Common myeloid progenitor, CD34-positive (primary cell): ENCODE measurements around the gene THEM5.

ENCODE experiments used
- CTCF ChIA-PET: fragments of 350-600 bp; sonication (Branson Sonifier 250); formaldehyde crosslinking; loops from one replicate; lab custom pipeline; 2021; ENCODE audit warnings: antibody characterized with exemption; lab: Charles Lee
- POLR2A ChIA-PET: fragments of 350-600 bp; sonication (Branson Sonifier 250); formaldehyde crosslinking; loops from one replicate; lab custom pipeline; 2021; ENCODE audit warnings: antibody characterized with exemption; lab: Charles Lee
- DNase-seq, 3 donors: peaks; one replicate each; pipeline versions ENCODE4 v3.0.0 to v3.0.0-alpha.2; 2013
- H3K27ac ChIP-seq, 2 experiments: 1 replicate in 1 of 2; 2 replicates in 1 of 2; pipeline ENCODE4 v1.7.0; 2013; ENCODE audit warnings: inconsistent platforms in 2 of 2, low read length in 2 of 2, mild to moderate bottlenecking in 2 of 2, low read depth in 1 of 2, moderate library complexity in 1 of 2; ENCODE audit not compliant: severe bottlenecking in 2 of 2, insufficient read depth in 1 of 2, poor library complexity in 1 of 2
- H3K27me3 ChIP-seq, 5 experiments: replicated peaks in 2 of 5; 1 replicate in 3 of 5; 2 replicates in 2 of 5; pipeline versions ENCODE4 v1.6.1 to v1.7.0; 2013; ENCODE audit warnings: low read length in 4 of 5, mild to moderate bottlenecking in 2 of 5, moderate library complexity in 2 of 5, inconsistent platforms in 1 of 5; ENCODE audit not compliant: insufficient read depth in 5 of 5, control insufficient read depth in 4 of 5
- H3K36me3 ChIP-seq, 4 experiments: 1 replicate in 2 of 4; 2 replicates in 2 of 4; pipeline versions ENCODE4 v1.6.1 to v1.7.0; 2013; ENCODE audit warnings: low read length in 3 of 4, control low read depth in 1 of 4, mild to moderate bottlenecking in 1 of 4; ENCODE audit not compliant: control insufficient read depth in 4 of 4, insufficient read depth in 4 of 4
- H3K4me1 ChIP-seq, 4 experiments: 1 replicate in 3 of 4; 2 replicates in 1 of 4; pipeline versions ENCODE4 v1.6.1 to v1.7.1; 2013; ENCODE audit warnings: low read length in 3 of 4, mild to moderate bottlenecking in 3 of 4, control low read depth in 1 of 4, inconsistent platforms in 1 of 4, moderate library complexity in 1 of 4; ENCODE audit not compliant: control insufficient read depth in 4 of 4, insufficient read depth in 4 of 4; ENCODE audit errors: control extremely low read depth in 1 of 4
- H3K4me3 ChIP-seq, 7 experiments: 1 replicate in 4 of 7; 2 replicates in 3 of 7; pipeline versions ENCODE4 v1.5.1 to v1.7.0; 2013; ENCODE audit warnings: mild to moderate bottlenecking in 7 of 7, low read length in 6 of 7, moderate library complexity in 6 of 7, inconsistent platforms in 2 of 7, low read depth in 2 of 7, control low read depth in 1 of 7; ENCODE audit not compliant: insufficient read depth in 4 of 7, control insufficient read depth in 1 of 7; ENCODE audit errors: extremely low read depth in 1 of 7
- H3K9me3 ChIP-seq, 5 experiments: 1 replicate in 4 of 5; 2 replicates in 1 of 5; pipeline versions ENCODE4 v1.6.1 to v1.7.1; 2013; ENCODE audit warnings: low read length in 4 of 5, mild to moderate bottlenecking in 2 of 5, inconsistent platforms in 1 of 5, low read depth in 1 of 5, moderate library complexity in 1 of 5; ENCODE audit not compliant: control insufficient read depth in 4 of 5, insufficient read depth in 2 of 5; ENCODE audit errors: control extremely low read depth in 1 of 5
- WGBS: methylation state at CpG from one replicate; pipeline ENCODE4 v1.1.5; 2013; ENCODE audit not compliant: insufficient coverage; 5-methylcytosine and 5-hydroxymethylcytosine counted together

The THEM5 gene

DNA sequence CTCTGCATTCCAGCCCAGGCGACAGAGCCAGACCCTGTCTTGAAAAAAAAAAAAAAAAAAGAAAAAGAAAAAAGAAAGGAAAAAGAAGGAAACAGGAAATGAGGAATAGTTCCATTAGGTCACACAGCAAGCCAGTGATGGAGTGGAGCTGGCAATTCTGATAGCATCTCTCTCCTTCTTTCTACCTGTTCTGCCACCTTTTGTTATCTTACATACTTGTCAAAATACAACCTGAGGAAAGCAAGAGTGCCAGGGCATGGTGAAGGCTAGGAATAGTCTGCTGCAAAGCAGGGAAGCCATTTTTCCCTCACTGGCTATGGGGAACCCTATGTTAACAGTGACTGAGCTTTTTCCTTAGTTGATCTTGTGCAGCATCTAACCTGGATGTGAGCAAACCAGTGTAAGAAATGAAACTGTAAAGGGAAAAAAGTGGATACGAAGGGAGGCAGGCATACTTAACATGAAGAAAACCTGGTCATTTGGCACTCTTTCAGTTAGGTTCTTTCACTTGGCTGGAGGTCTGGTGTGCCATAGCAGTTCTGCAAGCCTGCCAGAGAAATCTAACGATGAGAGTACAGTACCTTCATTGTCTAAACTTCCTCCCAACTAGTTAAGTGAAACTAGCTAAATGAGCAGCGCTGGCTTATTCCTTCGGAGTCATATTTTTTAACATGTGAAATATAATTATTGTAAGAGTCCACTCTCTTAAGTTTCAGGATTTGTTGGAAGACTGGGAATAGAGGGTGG lies 17.9 kb upstream of the THEM5 start:
- POLR2A ChIA-PET = no interaction called here
- 92% methylated on average over 2 of the region's 5 CpGs for WGBS

DNA sequence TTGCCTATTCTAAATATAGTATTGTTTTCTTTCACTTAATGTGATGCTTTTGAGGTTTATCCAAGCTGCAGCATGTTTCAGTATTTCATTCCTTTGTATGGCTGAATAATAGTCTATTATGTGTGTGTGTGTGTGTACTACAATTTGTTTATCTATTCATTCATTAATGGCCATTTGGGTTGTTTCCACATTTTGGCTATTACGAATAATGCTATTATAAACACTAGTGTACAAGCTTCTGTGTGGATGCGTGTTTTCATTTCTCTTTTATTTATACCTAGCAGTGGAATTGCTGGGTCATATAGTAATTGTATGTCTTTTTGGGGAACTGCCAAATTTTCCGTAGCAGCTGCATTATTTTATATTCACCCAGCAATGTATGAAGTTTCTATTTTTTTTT lies 15.0 kb upstream of the THEM5 start:
- ChIA-PET CTCF (no interaction called here), POLR2A (no interaction called here)
- no peak overlapping the region for H3K4me3 ChIP-seq
- peaks cover 0 to 9% (median 8%) of the 10 kb centered on the region in 4 experiments for H3K4me1 ChIP-seq
- DNase-seq = no peak
- H3K27me3 ChIP-seq = no peaks in the 10 kb centered on the region
- WGBS = no CpG with 5 or more reads among the region's 3 CpGs
- no peaks in the 10 kb centered on the region for H3K9me3 ChIP-seq
- H3K36me3 ChIP-seq = peaks cover 0 to 1% (median under 1%) of the 10 kb centered on the region in 4 experiments
- H3K27ac ChIP-seq = no peak overlapping the region

More for the DNA sequence above, 17.9 kb upstream of the THEM5 start:
- no peak overlapping the region for H3K4me3 ChIP-seq
- no peak for DNase-seq
- CTCF ChIA-PET = interaction anchor here (1.0 to 1.4 kb wide), 3 partner anchors 10 to 13 kb away, joined by 3 to 7 read pairs (median 3); no protein-coding TSS in a partner anchor
- no peaks in the 10 kb centered on the region for H3K9me3 ChIP-seq
- H3K27me3 ChIP-seq = no peaks in the 10 kb centered on the region
- peaks cover 3 to 15% (median 5%) of the 10 kb centered on the region in 4 experiments for H3K36me3 ChIP-seq
- H3K4me1 ChIP-seq = peaks cover 0 to 11% (median 9%) of the 10 kb centered on the region in 4 experiments
- no peak overlapping the region for H3K27ac ChIP-seq

DNA sequence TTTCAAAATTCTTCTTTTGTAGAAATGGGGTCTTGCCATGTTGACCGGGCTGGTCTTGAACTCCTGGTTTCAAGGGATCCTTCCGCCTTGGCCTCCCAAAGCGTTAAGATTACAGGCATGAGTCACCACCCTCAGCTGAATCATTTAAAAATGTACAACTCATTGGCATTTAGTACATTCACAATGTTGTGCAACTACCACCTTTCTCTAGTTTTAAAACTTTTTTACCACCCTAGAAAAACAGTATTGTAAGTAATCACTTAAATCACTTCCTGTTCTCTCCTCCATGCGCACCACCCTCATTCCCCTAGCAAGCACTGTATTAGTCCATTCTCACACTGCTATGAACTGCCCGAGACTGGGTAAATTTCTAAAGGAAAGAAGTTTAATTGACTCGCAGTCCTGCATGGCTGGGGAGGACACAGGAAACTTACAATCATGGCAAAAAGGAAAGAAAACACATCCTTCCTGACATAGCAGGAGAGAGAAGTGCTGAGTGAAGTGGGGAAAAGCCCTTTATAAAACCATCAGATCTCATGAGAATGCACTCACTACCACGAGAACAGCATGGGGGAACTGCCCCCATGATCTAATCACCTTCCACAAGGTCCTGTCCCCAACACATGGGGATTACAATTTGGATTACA lies 14.4 kb upstream of the THEM5 start:
- Histone ChIP-seq H3K4me3 (no peak overlapping the region), H3K36me3 (no peaks in the 10 kb centered on the region), H3K9me3 (no peaks in the 10 kb centered on the region), H3K27ac (no peak overlapping the region), H3K27me3 (no peaks in the 10 kb centered on the region), H3K4me1 (peaks cover 0 to 4% (median 3%) of the 10 kb centered on the region in 4 experiments)
- POLR2A ChIA-PET = no interaction called here
- WGBS = 88% methylated on average over 3 of the region's 7 CpGs
- peak in 2 of 3 donors; percentile 41 to 47 for DNase-seq
- CTCF ChIA-PET = interaction anchor here (1.3 kb wide), 1 partner anchor 9 kb away, joined by 3 read pairs; no protein-coding TSS in a partner anchor

DNA sequence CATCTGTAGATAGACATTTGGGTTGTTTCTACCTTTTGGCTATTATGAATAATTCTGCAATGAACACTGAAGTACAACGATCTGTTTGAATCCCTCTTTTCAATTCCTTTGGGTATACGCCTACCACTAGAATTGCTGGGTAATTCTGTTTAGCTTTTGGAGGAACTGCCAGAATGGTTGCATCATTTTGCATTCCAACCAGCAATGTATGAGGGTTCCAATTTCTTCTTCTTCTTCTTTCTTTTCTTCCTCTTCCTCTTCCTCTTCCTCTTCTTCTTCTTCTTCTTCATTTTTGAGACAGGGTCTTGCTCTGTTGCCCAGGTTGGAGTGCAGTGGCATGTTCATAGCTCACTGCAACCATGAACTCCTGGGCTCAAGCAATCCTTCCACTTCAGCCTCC lies 13.8 kb upstream of the THEM5 start:
- Histone ChIP-seq H3K4me3 (no peak overlapping the region), H3K27ac (no peak overlapping the region), H3K9me3 (no peaks in the 10 kb centered on the region), H3K36me3 (no peaks in the 10 kb centered on the region), H3K4me1 (no peaks in the 10 kb centered on the region), H3K27me3 (no peaks in the 10 kb centered on the region)
- CTCF ChIA-PET = interaction anchor here (1.3 kb wide), 1 partner anchor 9 kb away, joined by 3 read pairs; no protein-coding TSS in a partner anchor
- POLR2A ChIA-PET = no interaction called here
- 100% methylated on average over 2 of the region's 2 CpGs for WGBS
- no peak for DNase-seq

DNA sequence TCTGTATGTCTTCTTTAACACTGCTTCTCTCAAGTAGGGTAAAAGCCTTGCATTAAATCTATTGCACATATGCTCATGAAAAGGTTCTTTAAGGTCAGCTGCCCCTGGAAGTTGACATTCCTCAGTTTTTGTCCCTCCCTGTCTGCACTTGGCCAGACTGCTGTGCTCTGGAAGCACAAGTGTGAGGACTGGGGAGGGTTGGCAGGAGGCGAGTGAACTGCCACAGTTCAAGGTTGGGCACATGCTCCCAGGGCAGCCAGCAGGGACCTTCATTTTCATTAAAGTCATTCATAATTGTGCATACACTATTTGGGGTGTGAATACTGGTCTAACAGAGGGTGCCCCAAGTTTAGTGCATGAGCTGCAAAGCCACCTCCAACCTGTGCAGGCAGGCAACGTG lies 10.9 kb upstream of the THEM5 start:
- ChIA-PET CTCF (interaction anchor here (2.0 kb wide), 1 partner anchor 24 kb away, joined by 5 read pairs; no protein-coding TSS in a partner anchor), POLR2A (no interaction called here)
- Histone ChIP-seq H3K27me3 (no peaks in the 10 kb centered on the region), H3K36me3 (no peaks in the 10 kb centered on the region), H3K27ac (no peak overlapping the region), H3K9me3 (no peaks in the 10 kb centered on the region), H3K4me3 (no peak overlapping the region), H3K4me1 (peaks cover 0 to 8% (median 0%) of the 10 kb centered on the region in 4 experiments)
- DNase-seq = no peak
- 0% methylated on average over 1 of the region's 2 CpGs for WGBS

DNA sequence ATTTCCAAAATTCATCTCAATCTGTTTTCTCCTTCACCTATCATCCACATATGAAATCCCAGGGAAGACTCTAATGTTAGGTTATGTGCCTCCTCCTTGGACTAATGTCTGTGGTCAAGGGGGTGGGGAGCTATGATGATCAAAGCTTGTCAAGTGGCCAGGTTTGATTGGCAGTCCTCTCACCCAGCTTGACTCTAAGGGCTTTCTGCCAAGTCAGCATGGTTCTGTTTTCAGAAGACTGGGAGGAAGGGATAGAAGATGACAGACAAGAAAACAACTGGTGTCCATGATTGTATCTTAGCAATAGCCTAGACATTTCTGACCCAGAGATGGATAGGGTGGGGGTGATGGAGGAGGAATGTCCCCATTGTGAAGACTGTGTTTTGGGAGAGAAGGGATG lies 9.1 kb upstream of the THEM5 start:
- Histone ChIP-seq H3K27ac (no peak overlapping the region), H3K4me1 (peaks cover 0 to 12% (median 0%) of the 10 kb centered on the region in 4 experiments), H3K4me3 (no peak overlapping the region), H3K9me3 (no peaks in the 10 kb centered on the region), H3K36me3 (no peaks in the 10 kb centered on the region), H3K27me3 (no peaks in the 10 kb centered on the region)
- POLR2A ChIA-PET = no interaction called here
- CTCF ChIA-PET = interaction anchor here (1.4 to 2.0 kb wide), 2 partner anchors 19 to 22 kb away, joined by 3 to 5 read pairs; no protein-coding TSS in a partner anchor
- DNase-seq = no peak
